Panc1 (cell line): ENCODE data around the gene NUPR1. TPM values are rescaled to one million over a fixed set of nuclear protein-coding genes. Genes with fewer than 3 reads are reported as not detected.

Experiments
- ATAC-seq: fragments of 200-7000 bp; cut with Tn5 transposase; 2 replicates; pipeline ENCODE4 v1.9.1; 2020; ENCODE audit warnings: mild to moderate bottlenecking, moderate library complexity
- BruUV-seq: library from RNA; stranded (reverse); fragments of 400-500 nt; replicated peaks from 2 replicates; lab custom pipeline; 2021; lab: Mats Ljungman, UMichigan
- CTCF ChIA-PET: fragments of 300-600 bp; sonication (Branson Sonifier 250); formaldehyde crosslinking; loops from one replicate; lab custom pipeline; 2022; ENCODE audit warnings: antibody characterized with exemption; lab: Charles Lee
- POLR2A ChIA-PET: fragments of 300-600 bp; sonication (Branson Sonifier 250); formaldehyde crosslinking; loops from one replicate; lab custom pipeline; 2022; ENCODE audit warnings: antibody characterized with exemption; lab: Charles Lee
- DNase-seq: peaks from one replicate; pipeline ENCODE4 v3.0.0-alpha.2; 2010; ENCODE audit warnings: low read depth, low spot score
- H3K27ac ChIP-seq: 2 replicates; pipeline ENCODE4 v1.5.1; 2011; ENCODE audit warnings: mild to moderate bottlenecking, low read length, inconsistent platforms
- H3K27me3 ChIP-seq: fragments of 200-500 bp; sonication (Bioruptor generic); 2 replicates; pipeline ENCODE4 v1.6.0; 2014; ENCODE audit warnings: low read length, inconsistent platforms; ENCODE audit not compliant: control insufficient read depth, insufficient read depth
- H3K36me3 ChIP-seq: fragments of 200-500 bp; sonication (Bioruptor generic); 2 replicates; pipeline ENCODE4 v1.5.1; 2014; ENCODE audit warnings: inconsistent platforms, mild to moderate bottlenecking, low read length, moderate library complexity; ENCODE audit not compliant: control insufficient read depth, insufficient read depth
- H3K4me1 ChIP-seq: 2 replicates; pipeline ENCODE4 v1.5.1; 2011; ENCODE audit warnings: inconsistent platforms, mild to moderate bottlenecking, low read length, moderate library complexity; ENCODE audit not compliant: control insufficient read depth, insufficient read depth
- H3K4me3 ChIP-seq, 2 experiments: 2 replicates each; pipeline ENCODE4 v1.5.1; 2011 to 2012; ENCODE audit warnings: low read depth in 2 of 2, low read length in 2 of 2, mild to moderate bottlenecking in 2 of 2, inconsistent platforms in 1 of 2, moderate library complexity in 1 of 2
- H3K9me3 ChIP-seq: fragments of 200-500 bp; sonication (Bioruptor generic); 2 replicates; pipeline ENCODE4 v1.5.1; 2014; ENCODE audit warnings: low read depth, mild to moderate bottlenecking, inconsistent platforms, low read length, moderate library complexity; ENCODE audit not compliant: control insufficient read depth, insufficient read depth
- POLR2AphosphoS5 ChIP-seq: IDR thresholded peaks from 2 replicates; pipeline ENCODE4 v1.6.1; 2012; ENCODE audit warnings: mild to moderate bottlenecking, low read depth, low read length, moderate library complexity
- SIN3A ChIP-seq: IDR thresholded peaks from 2 replicates; pipeline ENCODE4 v1.6.1; 2012; ENCODE audit warnings: low read depth, mild to moderate bottlenecking, low read length, moderate library complexity, borderline replicate concordance; ENCODE audit not compliant: insufficient read depth
- TCF7L2 ChIP-seq: IDR thresholded peaks from 2 replicates; pipeline ENCODE4 v1.6.1; 2011; ENCODE audit warnings: mild to moderate bottlenecking, low read depth, low read length, inconsistent platforms
- in situ Hi-C: cut with HindIII; loops from 2 replicates; pipeline ENCODE4 v1.10.0; 2016; ENCODE audit warnings: low sequenced_read_pairs, low pct_unique_long_range_greater_than_20kb
- intact Hi-C: fragments of 100-400 bp; cut with micrococcal nuclease; formaldehyde crosslinking; loops from one replicate; pipeline ENCODE4 v1.10.0; 2022; ENCODE audit not compliant: unreplicated experiment
- total RNA-seq: library from RNA; stranded (reverse); gene quantifications from one replicate; pipeline ENCODE4 v1.2.1, GENCODE V29; 2021; ENCODE audit not compliant: unreplicated experiment
- TF ChIP-seq, protein P1 (sequence below): fragments of 450-650 bp; IDR thresholded peaks from 2 replicates; pipeline ENCODE4 v1.5.1; 2017; ENCODE audit warnings: mild to moderate bottlenecking
- TF ChIP-seq, protein P2 (sequence below), 2 experiments: IDR thresholded peaks; 2 replicates each; pipeline ENCODE4 v1.6.1; 2011 to 2012; ENCODE audit warnings: low read depth in 2 of 2, control low read depth in 1 of 2, low read length in 1 of 2, mild to moderate bottlenecking in 1 of 2, moderate library complexity in 1 of 2; ENCODE audit not compliant: insufficient read depth in 1 of 2

The NUPR1 gene
- total RNA-seq, 1 experiment from 2014 or later, result 79.7 TPM

DNA sequence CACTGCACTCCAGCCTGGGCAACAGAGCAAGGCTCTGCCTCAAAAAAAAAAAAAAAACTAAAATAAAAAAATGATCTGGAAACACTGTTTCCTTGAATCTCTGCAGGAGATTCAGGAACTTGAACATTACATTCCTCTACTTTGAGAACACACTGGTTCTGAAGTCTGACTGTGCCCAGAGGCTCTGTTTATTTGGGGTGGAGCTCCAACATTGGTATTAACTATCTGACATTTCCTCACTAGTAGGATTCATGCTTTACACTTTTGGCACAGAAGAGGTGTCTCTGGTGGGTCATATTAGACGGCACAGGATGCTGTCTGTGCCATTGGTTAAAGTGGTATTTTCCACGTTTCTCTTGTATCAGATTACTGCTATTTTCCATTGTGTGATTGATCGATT is 47.7 kb upstream of the NUPR1 start:
- BruUV-seq, result no TSS peak
- POLR2A ChIA-PET, result no interaction called here

GRCh38 chr16:28585674-28586073 is 46.9 kb upstream of the NUPR1 start:
- no peaks in the 10 kb centered on the region for H3K4me1 ChIP-seq
- H3K9me3 ChIP-seq, result no peaks in the 10 kb centered on the region
- no TSS peak for BruUV-seq
- no peaks in the 10 kb centered on the region for H3K36me3 ChIP-seq
- intact Hi-C loops, result no loop called here
- TF ChIP-seq, protein P1, sequence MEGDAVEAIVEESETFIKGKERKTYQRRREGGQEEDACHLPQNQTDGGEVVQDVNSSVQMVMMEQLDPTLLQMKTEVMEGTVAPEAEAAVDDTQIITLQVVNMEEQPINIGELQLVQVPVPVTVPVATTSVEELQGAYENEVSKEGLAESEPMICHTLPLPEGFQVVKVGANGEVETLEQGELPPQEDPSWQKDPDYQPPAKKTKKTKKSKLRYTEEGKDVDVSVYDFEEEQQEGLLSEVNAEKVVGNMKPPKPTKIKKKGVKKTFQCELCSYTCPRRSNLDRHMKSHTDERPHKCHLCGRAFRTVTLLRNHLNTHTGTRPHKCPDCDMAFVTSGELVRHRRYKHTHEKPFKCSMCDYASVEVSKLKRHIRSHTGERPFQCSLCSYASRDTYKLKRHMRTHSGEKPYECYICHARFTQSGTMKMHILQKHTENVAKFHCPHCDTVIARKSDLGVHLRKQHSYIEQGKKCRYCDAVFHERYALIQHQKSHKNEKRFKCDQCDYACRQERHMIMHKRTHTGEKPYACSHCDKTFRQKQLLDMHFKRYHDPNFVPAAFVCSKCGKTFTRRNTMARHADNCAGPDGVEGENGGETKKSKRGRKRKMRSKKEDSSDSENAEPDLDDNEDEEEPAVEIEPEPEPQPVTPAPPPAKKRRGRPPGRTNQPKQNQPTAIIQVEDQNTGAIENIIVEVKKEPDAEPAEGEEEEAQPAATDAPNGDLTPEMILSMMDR, result no peak
- TF ChIP-seq, protein P2, sequence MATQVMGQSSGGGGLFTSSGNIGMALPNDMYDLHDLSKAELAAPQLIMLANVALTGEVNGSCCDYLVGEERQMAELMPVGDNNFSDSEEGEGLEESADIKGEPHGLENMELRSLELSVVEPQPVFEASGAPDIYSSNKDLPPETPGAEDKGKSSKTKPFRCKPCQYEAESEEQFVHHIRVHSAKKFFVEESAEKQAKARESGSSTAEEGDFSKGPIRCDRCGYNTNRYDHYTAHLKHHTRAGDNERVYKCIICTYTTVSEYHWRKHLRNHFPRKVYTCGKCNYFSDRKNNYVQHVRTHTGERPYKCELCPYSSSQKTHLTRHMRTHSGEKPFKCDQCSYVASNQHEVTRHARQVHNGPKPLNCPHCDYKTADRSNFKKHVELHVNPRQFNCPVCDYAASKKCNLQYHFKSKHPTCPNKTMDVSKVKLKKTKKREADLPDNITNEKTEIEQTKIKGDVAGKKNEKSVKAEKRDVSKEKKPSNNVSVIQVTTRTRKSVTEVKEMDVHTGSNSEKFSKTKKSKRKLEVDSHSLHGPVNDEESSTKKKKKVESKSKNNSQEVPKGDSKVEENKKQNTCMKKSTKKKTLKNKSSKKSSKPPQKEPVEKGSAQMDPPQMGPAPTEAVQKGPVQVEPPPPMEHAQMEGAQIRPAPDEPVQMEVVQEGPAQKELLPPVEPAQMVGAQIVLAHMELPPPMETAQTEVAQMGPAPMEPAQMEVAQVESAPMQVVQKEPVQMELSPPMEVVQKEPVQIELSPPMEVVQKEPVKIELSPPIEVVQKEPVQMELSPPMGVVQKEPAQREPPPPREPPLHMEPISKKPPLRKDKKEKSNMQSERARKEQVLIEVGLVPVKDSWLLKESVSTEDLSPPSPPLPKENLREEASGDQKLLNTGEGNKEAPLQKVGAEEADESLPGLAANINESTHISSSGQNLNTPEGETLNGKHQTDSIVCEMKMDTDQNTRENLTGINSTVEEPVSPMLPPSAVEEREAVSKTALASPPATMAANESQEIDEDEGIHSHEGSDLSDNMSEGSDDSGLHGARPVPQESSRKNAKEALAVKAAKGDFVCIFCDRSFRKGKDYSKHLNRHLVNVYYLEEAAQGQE (IDR thresholded peaks at IDR 0.05; ENCODE audit: insufficient read depth in 1 of 2, low read depth in 2 of 2, low read length in 1 of 2), result no peak
- TF ChIP-seq TCF7L2 (no peak), SIN3A (no peak), POLR2AphosphoS5 (no peak)
- CTCF ChIA-PET, result no interaction called here
- ATAC-seq (peak; percentile 47; the same call in 1 of the 2 replicates), DNase-seq (no peak)
- POLR2A ChIA-PET, result no interaction called here
- no peak overlapping the region for H3K4me3 ChIP-seq
- no peaks in the 10 kb centered on the region for H3K27me3 ChIP-seq
- in situ Hi-C loops, result no loop called here
- no peak overlapping the region; the same call in 1 of the 2 replicates for H3K27ac ChIP-seq

More for the DNA sequence above, 47.7 kb upstream of the NUPR1 start:
- CTCF ChIA-PET, result interaction anchor here (0.7 kb wide), 1 partner anchor 15 kb away, joined by 5 read pairs; no protein-coding TSS in a partner anchor
- Histone ChIP-seq H3K4me1 (no peaks in the 10 kb centered on the region), H3K4me3 (no peak overlapping the region), H3K27me3 (no peaks in the 10 kb centered on the region), H3K36me3 (no peaks in the 10 kb centered on the region), H3K9me3 (no peaks in the 10 kb centered on the region), H3K27ac (no peak overlapping the region)
- DNase-seq (no peak), ATAC-seq (no peak)
- TF ChIP-seq SIN3A (no peak), TCF7L2 (no peak), POLR2AphosphoS5 (no peak)
- TF ChIP-seq, protein P1, result no peak
- TF ChIP-seq, protein P2 (IDR thresholded peaks at IDR 0.05; ENCODE audit: insufficient read depth in 1 of 2, low read depth in 2 of 2, low read length in 1 of 2), result no peak
- in situ Hi-C loops, result no loop called here
- intact Hi-C loops, result no loop called here
